ENCODE data around the gene DPYSL3.

GRCh38 chr5:147436596-147436995 is 73.3 kb downstream of the DPYSL3 start:
- TF ChIP-seq CTCF (optimal IDR thresholded peaks at IDR 0.05 in 1 of 3, IDR thresholded peaks at IDR 0.05 in 1 of 3, conservative IDR thresholded peaks at IDR 0.05 in 1 of 3; ENCODE audit: extremely low read depth in 1 of 3, insufficient read depth in 2 of 3, low read length in 3 of 3): no peak
- no peak for TF ChIP-seq EZH2 (IDR thresholded peaks at IDR 0.05; ENCODE audit: low read length)
